Purkinje cell (primary cell): ENCODE measurements around the gene CTU1. TPM values are rescaled to one million over a fixed set of nuclear protein-coding genes. Genes with fewer than 3 reads are reported as not detected.

Experiments
- polyA plus RNA-seq: library from polyadenylated mRNA; unstranded; fragments of >200 nt; fragmentation: Nextera tagmentation; gene quantifications from 2 replicates; pipeline ENCODE4 v1.2.1, GENCODE V29; 2014

Gene CTU1
- not detected in 2 replicates for polyA plus RNA-seq

DNA sequence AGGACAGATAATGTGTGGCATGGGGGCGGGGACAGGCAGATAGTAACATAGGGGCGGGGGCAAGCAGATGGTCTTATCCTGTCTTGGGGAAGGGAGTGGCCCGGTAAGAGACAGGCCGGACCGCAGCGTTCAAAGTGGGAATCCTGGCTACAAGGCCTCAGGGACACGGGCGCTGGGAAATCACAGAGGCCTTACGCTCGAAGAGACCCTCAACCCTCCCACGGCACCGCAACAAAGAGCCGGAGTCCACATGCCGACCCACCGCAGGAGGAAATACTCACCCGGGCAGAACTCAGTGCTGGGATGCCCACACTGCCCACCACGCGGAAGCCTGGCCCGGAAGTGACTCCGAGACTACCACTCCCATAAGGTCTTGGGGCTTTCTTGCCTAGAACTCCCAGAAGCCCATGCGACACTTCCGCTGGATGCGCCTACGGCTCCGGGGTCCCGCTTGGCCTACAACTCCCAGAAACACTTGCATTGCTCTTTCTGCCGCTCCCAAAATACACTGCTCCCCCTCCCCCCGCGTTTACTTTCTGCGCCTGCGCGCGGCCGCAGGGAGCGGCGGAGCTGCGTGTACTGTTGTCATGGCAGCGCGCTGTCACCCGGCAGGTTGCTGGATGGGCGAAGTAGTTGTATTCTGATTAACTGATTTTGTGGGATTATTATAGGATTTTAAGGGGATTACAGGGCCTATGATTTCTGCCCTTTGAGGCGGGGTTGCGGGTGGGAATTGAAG lies at the start of gene CTU1:
TSS of gene CTU1 (minus strand) at position 344 of the 739 bp plus-strand sequence. CDS start 3,840 bp downstream, outside the sequence.

GRCh38 chr19:51142119-51142518 lies 33.9 kb upstream of the CTU1 start, which contains the start of gene SIGLEC7:
TSS of gene SIGLEC7 (plus strand) at chr19:51142301. CDS start at chr19:51142370, 69 bp downstream.

GRCh38 chr19:51124729-51125128 lies 16.5 kb upstream of the CTU1 start, which contains the start of gene SIGLEC9:
TSS of gene SIGLEC9 (plus strand) at chr19:51124906. CDS start at chr19:51124975, 69 bp downstream.

GRCh38 chr19:51082611-51083010 lies 25.6 kb downstream of the CTU1 start, which contains the start of gene KLK14:
TSS of gene KLK14 (minus strand) at chr19:51082887. CDS start at chr19:51082614, 273 bp downstream.

GRCh38 chr19:51064534-51065220 lies 43.5 kb downstream of the CTU1 start, which contains the start of gene KLK13:
TSS of gene KLK13 (minus strand) at chr19:51065092. CDS start at chr19:51065067, 25 bp downstream.

Other genes starting within 250 kb of the CTU1 start
- gene KLK2, start 235.0 kb downstream of the CTU1 start, polyA plus RNA-seq: 0.20 TPM in 1 of 2 replicates, not detected in the other
- gene KLK4, start 197.0 kb downstream of the CTU1 start, polyA plus RNA-seq: not detected in 2 replicates
- 5.6 TPM in 1 of 2 replicates, not detected in the other for gene KLK5, start 155.4 kb downstream of the CTU1 start, polyA plus RNA-seq
- gene KLK6, start 138.8 kb downstream of the CTU1 start, polyA plus RNA-seq: 2.6 and 2.8 TPM in 2 replicates
- 14.9 and 18.1 TPM in 2 replicates for gene KLK7, start 124.5 kb downstream of the CTU1 start, polyA plus RNA-seq
- gene KLK8, start 106.8 kb downstream of the CTU1 start, polyA plus RNA-seq: 194 and 292 TPM in 2 replicates
- 0.16 and 3.9 TPM in 2 replicates for gene KLK10, start 88.7 kb downstream of the CTU1 start, polyA plus RNA-seq
- gene KLK11, start 81.8 kb downstream of the CTU1 start, polyA plus RNA-seq: not detected in 2 replicates
- not detected in 2 replicates for gene KLK12, start 73.4 kb downstream of the CTU1 start, polyA plus RNA-seq
- gene KLK13, start 43.3 kb downstream of the CTU1 start, polyA plus RNA-seq: not detected in 2 replicates
- gene KLK14, start 25.5 kb downstream of the CTU1 start, polyA plus RNA-seq: not detected in 2 replicates
- gene SIGLEC9, start 16.5 kb upstream of the CTU1 start, polyA plus RNA-seq: not detected in 2 replicates
- gene SIGLEC7, start 33.9 kb upstream of the CTU1 start, polyA plus RNA-seq: not detected in 2 replicates
- gene CD33, start 116.7 kb upstream of the CTU1 start, polyA plus RNA-seq: not detected in 2 replicates
- gene SIGLECL1, start 142.7 kb upstream of the CTU1 start, polyA plus RNA-seq: not detected in 2 replicates
- 0.32 and 0.78 TPM in 2 replicates for gene IGLON5, start 203.2 kb upstream of the CTU1 start, polyA plus RNA-seq
- gene VSIG10L, start 233.7 kb upstream of the CTU1 start, polyA plus RNA-seq: 0.27 and 0.81 TPM in 2 replicates